ENCODE data around the gene CACNA2D2. TPM values are rescaled to one million over a fixed set of nuclear protein-coding genes. Genes with fewer than 3 reads are reported as not detected.

The CACNA2D2 gene
- total RNA-seq (1 to 10 TPM in 8 of 9 donors, under 1 TPM in 1; 0.95 to 3.6 (median 2.7) TPM), polyA plus RNA-seq (1 to 10 TPM in 1 of 2 donors, under 1 TPM in 1; 0.49 to 1.5 TPM)
- long read RNA-seq, donor 1 = 0 reads
- long read RNA-seq, donor 2 = 0 reads
- long read RNA-seq, donor 3 = 0 reads

DNA sequence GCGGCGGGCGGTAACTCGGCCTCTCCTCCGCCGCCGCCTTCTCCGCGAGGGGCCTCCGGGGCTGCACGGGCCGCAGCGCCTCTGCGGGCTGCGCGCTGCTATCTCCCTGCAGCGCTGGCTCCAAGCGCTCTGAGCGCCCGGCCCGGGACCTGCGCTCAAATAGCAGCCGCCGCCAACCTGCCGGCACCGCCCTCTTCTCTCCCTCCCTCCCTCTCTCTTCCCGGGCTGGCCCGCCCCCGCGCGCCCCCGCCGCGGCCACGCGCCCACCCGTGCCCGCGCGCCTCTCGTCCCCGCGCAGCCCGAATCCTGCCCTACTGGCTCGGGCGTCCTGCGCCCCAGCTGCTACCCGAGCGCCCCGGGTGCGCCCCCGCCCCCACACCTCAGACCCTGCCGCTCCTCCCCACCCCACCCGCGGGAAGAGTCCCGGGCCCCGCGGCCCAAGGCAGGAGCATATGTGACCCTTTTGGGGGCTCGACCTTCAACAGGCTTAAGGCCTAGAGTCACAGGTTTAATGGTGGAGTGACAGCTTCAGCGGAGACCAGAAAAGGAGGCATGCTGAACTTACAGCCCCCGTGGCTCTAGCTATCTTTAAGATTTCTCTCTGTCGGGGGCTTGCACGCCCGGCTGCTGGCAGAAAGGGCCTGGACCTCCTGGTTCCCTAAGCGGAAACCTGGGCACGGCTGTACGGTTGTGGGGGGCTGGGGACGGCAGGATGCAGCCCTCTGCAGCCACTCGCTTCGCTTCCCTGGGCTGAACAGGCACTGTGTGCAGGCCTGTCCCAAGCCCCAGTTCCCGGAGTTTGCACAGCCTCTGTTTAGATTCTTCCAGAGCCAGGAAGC is at the start of gene CACNA2D2:
Gene CACNA2D2 (minus strand): TSS at position 131 of the 839 bp plus-strand sequence. CDS start 211 bp downstream, outside the sequence.
- H3K27me3 ChIP-seq = peaks cover 0 to 23% (median 2%) of the 10 kb centered on the region in 9 donors
- intact Hi-C loops (cut with DNase I) = loop anchor here in 1 of 10 donors (5.0 kb wide), 1 partner anchor 66 kb away; no protein-coding TSS in a partner anchor
- TF ChIP-seq CTCF (IDR thresholded peaks at IDR 0.05) (peak in 1 of 12 donors; percentile 12), POLR2A (IDR thresholded peaks at IDR 0.05) (peak in 1 of 2 donors; percentile 51)
- H3K27ac ChIP-seq = peak within 1 kb of the TSS in 10 of 12 donors; percentile 14 to 77 (median 51)
- no peaks in the 10 kb centered on the region for H3K36me3 ChIP-seq
- peaks cover 0 to 17% (median 7%) of the 10 kb centered on the region in 12 donors for H3K4me1 ChIP-seq
- peak within 1 kb of the TSS; percentile 37 to 82 (median 60) for H3K4me3 ChIP-seq
- 7 to 30% (median 8%) methylated on average over 20 to 71 of the region's 71 CpGs for WGBS, 4 donors
- peak; percentile 60 to 81 (median 67) for DNase-seq
- ATAC-seq = peak; percentile 41 to 86 (median 82)
- H3K9me3 ChIP-seq = no peaks in the 10 kb centered on the region

GRCh38 chr3:50552598-50552997 is 49.2 kb upstream of the CACNA2D2 start:
- Histone ChIP-seq H3K27ac (no peak overlapping the region), H3K4me3 (no peak overlapping the region), H3K9me3 (no peaks in the 10 kb centered on the region), H3K36me3 (no peaks in the 10 kb centered on the region), H3K27me3 (no peaks in the 10 kb centered on the region), H3K4me1 (peaks cover 0 to 4% (median 0%) of the 10 kb centered on the region in 12 donors)
- 86 to 91% (median 89%) methylated on average over 9 of the region's 9 CpGs for WGBS, 4 donors
- TF ChIP-seq POLR2A (IDR thresholded peaks at IDR 0.05) (no peak), CTCF (IDR thresholded peaks at IDR 0.05) (no peak)
- no peak for ATAC-seq
- intact Hi-C loops (cut with DNase I) = no loop called here
- DNase-seq = no peak

- intact Hi-C loops (cut with DNase I) = no loop called here
- Histone ChIP-seq H3K4me3 (no peak overlapping the region), H3K27ac (no peak overlapping the region), H3K4me1 (no peaks in the 10 kb centered on the region), H3K9me3 (no peaks in the 10 kb centered on the region), H3K27me3 (no peaks in the 10 kb centered on the region), H3K36me3 (no peaks in the 10 kb centered on the region)
- ATAC-seq (no peak), DNase-seq (no peak)
- TF ChIP-seq CTCF (IDR thresholded peaks at IDR 0.05) = no peak
- no peak for TF ChIP-seq POLR2A (IDR thresholded peaks at IDR 0.05)
- WGBS, 4 donors = 70 to 73% (median 72%) methylated on average over 7 of the region's 7 CpGs
Measured at GRCh38 chr3:50551681-50552435, 48.4 kb upstream of the CACNA2D2 start.

Measured in heart left ventricle (tissue), 16 donors.